IMR-90 (cell line): ENCODE measurements around the gene SPON1.

Source experiments
- CEBPB ChIP-seq: IDR thresholded peaks from 2 replicates; pipeline ENCODE4 v1.6.1; 2012; ENCODE audit warnings: low read depth, low read length, improper control_type of control experiment
- CHD1 ChIP-seq: IDR thresholded peaks from 2 replicates; pipeline ENCODE4 v1.6.1; 2012; ENCODE audit warnings: low read depth, low read length, improper control_type of control experiment
- MAZ ChIP-seq: IDR thresholded peaks from 2 replicates; pipeline ENCODE4 v1.6.1; 2012; ENCODE audit warnings: low read depth, mild to moderate bottlenecking, low read length, improper control_type of control experiment, moderate library complexity, borderline replicate concordance
- POLR2A ChIP-seq: IDR thresholded peaks from 2 replicates; pipeline ENCODE4 v1.6.1; 2012; ENCODE audit warnings: mild to moderate bottlenecking, low read depth, low read length
- RAD21 ChIP-seq: IDR thresholded peaks from 2 replicates; pipeline ENCODE4 v1.6.1; 2012; ENCODE audit warnings: low read length, improper control_type of control experiment
- RFX5 ChIP-seq: IDR thresholded peaks from 2 replicates; pipeline ENCODE4 v1.8.0; 2012; ENCODE audit warnings: low read depth, mild to moderate bottlenecking, low read length, moderate library complexity
- SMC3 ChIP-seq: fragments of 150-350 bp; IDR thresholded peaks from 2 replicates; pipeline ENCODE4 v1.6.1; 2016; ENCODE audit warnings: low read depth, mild to moderate bottlenecking, antibody characterized with exemption, low read length, moderate library complexity
- TF ChIP-seq, protein P1 (sequence below): conservative IDR thresholded peaks from 2 replicates; pipeline ENCODE4 v1.5.1; 2012; ENCODE audit warnings: mild to moderate bottlenecking, low read depth, low read length, improper control_type of control experiment
- TF ChIP-seq, protein P2 (sequence below): fragments of 150-350 bp; IDR thresholded peaks from 2 replicates; pipeline ENCODE4 v1.6.1; 2017; ENCODE audit warnings: mild to moderate bottlenecking, antibody characterized with exemption, low read length, low read depth
- TF ChIP-seq, protein P3 (sequence below): fragments of 150-350 bp; IDR thresholded peaks from 2 replicates; pipeline ENCODE4 v1.6.1; 2016; ENCODE audit warnings: low read depth, mild to moderate bottlenecking, low read length, moderate library complexity, borderline replicate concordance

DNA sequence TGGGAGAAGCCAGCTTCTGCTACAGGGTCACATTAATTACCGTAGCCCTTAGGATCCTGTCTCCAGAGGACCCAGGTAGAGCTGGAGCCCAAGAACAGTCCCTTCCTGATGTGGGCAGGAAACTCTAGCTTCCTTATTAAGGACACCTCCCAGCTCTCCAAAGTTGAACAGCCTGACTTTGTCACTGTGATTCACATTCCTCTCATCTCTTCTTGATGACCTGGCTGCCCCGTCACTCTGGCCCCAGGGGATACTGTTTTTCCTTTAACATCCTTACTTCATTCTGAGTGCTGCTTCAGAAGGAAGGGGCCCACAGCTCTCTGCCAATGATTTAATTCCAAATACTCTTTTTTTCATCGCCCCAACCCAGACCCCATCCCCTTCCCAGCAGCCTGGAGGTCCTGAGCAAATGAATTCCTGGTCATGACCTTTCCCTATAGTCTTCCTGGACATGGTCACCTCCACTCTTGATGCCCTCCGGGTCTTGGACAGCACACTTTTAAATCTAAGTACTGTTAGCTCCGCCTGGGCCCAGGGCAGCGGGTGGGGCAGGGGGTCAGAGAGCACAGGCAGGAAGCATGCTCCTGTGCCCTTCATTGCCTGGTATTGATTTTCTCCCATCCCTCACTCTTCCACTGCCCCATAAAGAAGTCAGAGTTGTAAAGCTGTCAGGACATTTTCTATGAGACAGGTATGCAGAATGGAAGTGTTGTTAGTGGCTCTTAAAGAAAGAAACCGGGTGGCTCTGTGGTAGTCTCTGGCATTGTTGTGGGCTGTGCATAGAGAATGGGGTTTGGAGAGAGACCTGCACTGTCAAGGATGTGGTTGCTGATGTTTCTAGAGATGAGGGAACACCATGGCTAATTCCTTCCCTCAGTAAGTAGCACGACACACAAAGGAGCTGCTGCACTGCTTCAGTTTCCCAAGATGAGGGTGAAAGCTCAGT, 22.3 kb upstream of the SPON1 start:
- TF ChIP-seq POLR2A (no peak), RFX5 (no peak), SMC3 (no peak), RAD21 (no peak), CHD1 (no peak), MAZ (no peak), CEBPB (no peak)
- TF ChIP-seq, protein P1, sequence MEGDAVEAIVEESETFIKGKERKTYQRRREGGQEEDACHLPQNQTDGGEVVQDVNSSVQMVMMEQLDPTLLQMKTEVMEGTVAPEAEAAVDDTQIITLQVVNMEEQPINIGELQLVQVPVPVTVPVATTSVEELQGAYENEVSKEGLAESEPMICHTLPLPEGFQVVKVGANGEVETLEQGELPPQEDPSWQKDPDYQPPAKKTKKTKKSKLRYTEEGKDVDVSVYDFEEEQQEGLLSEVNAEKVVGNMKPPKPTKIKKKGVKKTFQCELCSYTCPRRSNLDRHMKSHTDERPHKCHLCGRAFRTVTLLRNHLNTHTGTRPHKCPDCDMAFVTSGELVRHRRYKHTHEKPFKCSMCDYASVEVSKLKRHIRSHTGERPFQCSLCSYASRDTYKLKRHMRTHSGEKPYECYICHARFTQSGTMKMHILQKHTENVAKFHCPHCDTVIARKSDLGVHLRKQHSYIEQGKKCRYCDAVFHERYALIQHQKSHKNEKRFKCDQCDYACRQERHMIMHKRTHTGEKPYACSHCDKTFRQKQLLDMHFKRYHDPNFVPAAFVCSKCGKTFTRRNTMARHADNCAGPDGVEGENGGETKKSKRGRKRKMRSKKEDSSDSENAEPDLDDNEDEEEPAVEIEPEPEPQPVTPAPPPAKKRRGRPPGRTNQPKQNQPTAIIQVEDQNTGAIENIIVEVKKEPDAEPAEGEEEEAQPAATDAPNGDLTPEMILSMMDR = no peak
- TF ChIP-seq, protein P2, sequence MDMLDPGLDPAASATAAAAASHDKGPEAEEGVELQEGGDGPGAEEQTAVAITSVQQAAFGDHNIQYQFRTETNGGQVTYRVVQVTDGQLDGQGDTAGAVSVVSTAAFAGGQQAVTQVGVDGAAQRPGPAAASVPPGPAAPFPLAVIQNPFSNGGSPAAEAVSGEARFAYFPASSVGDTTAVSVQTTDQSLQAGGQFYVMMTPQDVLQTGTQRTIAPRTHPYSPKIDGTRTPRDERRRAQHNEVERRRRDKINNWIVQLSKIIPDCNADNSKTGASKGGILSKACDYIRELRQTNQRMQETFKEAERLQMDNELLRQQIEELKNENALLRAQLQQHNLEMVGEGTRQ = no peak
- TF ChIP-seq, protein P3, sequence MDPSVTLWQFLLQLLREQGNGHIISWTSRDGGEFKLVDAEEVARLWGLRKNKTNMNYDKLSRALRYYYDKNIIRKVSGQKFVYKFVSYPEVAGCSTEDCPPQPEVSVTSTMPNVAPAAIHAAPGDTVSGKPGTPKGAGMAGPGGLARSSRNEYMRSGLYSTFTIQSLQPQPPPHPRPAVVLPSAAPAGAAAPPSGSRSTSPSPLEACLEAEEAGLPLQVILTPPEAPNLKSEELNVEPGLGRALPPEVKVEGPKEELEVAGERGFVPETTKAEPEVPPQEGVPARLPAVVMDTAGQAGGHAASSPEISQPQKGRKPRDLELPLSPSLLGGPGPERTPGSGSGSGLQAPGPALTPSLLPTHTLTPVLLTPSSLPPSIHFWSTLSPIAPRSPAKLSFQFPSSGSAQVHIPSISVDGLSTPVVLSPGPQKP = no peak
